Activated naive CD8-positive, alpha-beta T cell treated with anti-CD3 and anti-CD28 coated beads, Interleukin-2, amount 10 ng/mL, durations not matched to agents 7 days and 5 days (primary cell): ENCODE results near the gene FAM53B. TPM values are rescaled to one million over a fixed set of nuclear protein-coding genes. Genes with fewer than 3 reads are reported as not detected.

ENCODE experiments used
- ATAC-seq: fragments of 150-1000 bp; cut with Tn5 transposase; one replicate; pipeline ENCODE4 v1.10.0; 2021; ENCODE audit warnings: low read depth, moderate library complexity
- POLR2A ChIA-PET: fragments of 350-600 bp; sonication (Branson Sonifier 250); formaldehyde crosslinking; loops from one replicate; lab custom pipeline; 2021; ENCODE audit warnings: antibody characterized with exemption; lab: Charles Lee
- DNase-seq: peaks from one replicate; pipeline ENCODE4 v3.0.0; 2021
- H3K27ac Mint-ChIP-seq: one replicate; pipeline ENCODE4 v1.8.0; 2022; ENCODE audit warnings: mild to moderate bottlenecking, mixed read lengths
- H3K27me3 Mint-ChIP-seq: one replicate; pipeline ENCODE4 v1.8.0; 2022; ENCODE audit warnings: mild to moderate bottlenecking, moderate library complexity, mixed read lengths
- H3K36me3 Mint-ChIP-seq: one replicate; pipeline ENCODE4 v1.8.0; 2021; ENCODE audit warnings: mild to moderate bottlenecking, mixed read lengths
- H3K4me1 Mint-ChIP-seq: one replicate; pipeline ENCODE4 v1.8.0; 2021; ENCODE audit warnings: mixed read lengths
- H3K4me3 Mint-ChIP-seq: one replicate; pipeline ENCODE4 v1.8.0; 2022; ENCODE audit warnings: mild to moderate bottlenecking, moderate library complexity, mixed read lengths
- H3K9me3 Mint-ChIP-seq: one replicate; pipeline ENCODE4 v1.8.0; 2021; ENCODE audit warnings: mixed read lengths
- total RNA-seq, 2 experiments: library from RNA; stranded (reverse); gene quantifications; one replicate each; pipeline ENCODE4 v1.2.3, GENCODE V29; 2021

Gene FAM53B
- total RNA-seq, 2 experiments from 2014 or later: 29.8 to 33.0 TPM

GRCh38 chr10:124573726-124574455, 170.3 kb downstream of the FAM53B start:
- H3K36me3 Mint-ChIP-seq: no peaks in the 10 kb centered on the region
- DNase-seq (no peak), ATAC-seq (no peak)
- POLR2A ChIA-PET: no interaction called here
- H3K4me3 Mint-ChIP-seq: no peak overlapping the region
- H3K4me1 Mint-ChIP-seq: peaks cover 2% of the 10 kb centered on the region
- no peaks in the 10 kb centered on the region for H3K27me3 Mint-ChIP-seq
- H3K27ac Mint-ChIP-seq: no peak overlapping the region
- no peaks in the 10 kb centered on the region for H3K9me3 Mint-ChIP-seq

DNA sequence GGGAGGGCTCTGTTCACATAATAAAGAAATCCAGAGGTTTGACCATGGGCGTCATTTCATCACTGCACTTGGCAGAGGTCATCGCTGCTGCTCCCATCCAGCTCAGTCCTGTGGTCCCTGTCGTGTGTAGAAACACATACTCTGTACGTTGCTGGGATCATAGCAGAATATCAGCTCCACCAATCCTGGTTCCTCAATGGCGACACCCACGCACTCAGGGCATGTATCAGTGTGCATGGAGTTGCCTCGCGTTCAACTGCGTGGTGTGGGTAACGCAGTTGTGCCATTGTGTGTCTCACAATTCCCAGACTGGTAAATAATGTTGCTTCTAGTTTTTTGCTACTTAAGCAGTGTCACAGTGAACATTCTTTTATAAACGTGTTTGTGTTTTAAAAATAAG, 171.4 kb downstream of the FAM53B start:
- Mint-ChIP-seq H3K9me3 (no peaks in the 10 kb centered on the region), H3K27me3 (no peaks in the 10 kb centered on the region), H3K27ac (no peak overlapping the region), H3K4me1 (peaks cover 2% of the 10 kb centered on the region), H3K4me3 (no peak overlapping the region), H3K36me3 (no peaks in the 10 kb centered on the region)
- ATAC-seq: no peak
- DNase-seq: no peak
- POLR2A ChIA-PET: no interaction called here

- Mint-ChIP-seq H3K36me3 (no peaks in the 10 kb centered on the region), H3K27me3 (no peaks in the 10 kb centered on the region), H3K4me3 (no peak overlapping the region), H3K9me3 (no peaks in the 10 kb centered on the region), H3K4me1 (peaks cover 2% of the 10 kb centered on the region), H3K27ac (no peak overlapping the region)
- ATAC-seq: no peak
- DNase-seq: no peak
- POLR2A ChIA-PET: interaction anchor here (0.5 kb wide), 1 partner anchor 68 kb away, joined by 7 read pairs; no protein-coding TSS in a partner anchor
Observed at GRCh38 chr10:124570646-124571045, 173.5 kb downstream of the FAM53B start.

GRCh38 chr10:124569623-124570470, 174.3 kb downstream of the FAM53B start:
- DNase-seq: no peak
- Mint-ChIP-seq H3K4me3 (no peak overlapping the region), H3K4me1 (peaks cover 2% of the 10 kb centered on the region), H3K9me3 (no peaks in the 10 kb centered on the region), H3K27me3 (no peaks in the 10 kb centered on the region), H3K27ac (no peak overlapping the region), H3K36me3 (no peaks in the 10 kb centered on the region)
- POLR2A ChIA-PET: interaction anchor here (0.5 kb wide), 1 partner anchor 68 kb away, joined by 7 read pairs; no protein-coding TSS in a partner anchor
- no peak for ATAC-seq

Other genes starting within 250 kb of the FAM53B start
- gene EEF1AKMT2, start 47.5 kb upstream of the FAM53B start, total RNA-seq: 10 to 100 TPM; 22.0 to 22.8 TPM
- gene ABRAXAS2, start 57.4 kb upstream of the FAM53B start, total RNA-seq: 10 to 100 TPM; 12.8 to 14.8 TPM
- gene ZRANB1, start 197.7 kb upstream of the FAM53B start, total RNA-seq: 10 to 100 TPM; 15.3 to 15.8 TPM